Measurements from ENCODE around the gene TIAM2.

Gene TIAM2

DNA sequence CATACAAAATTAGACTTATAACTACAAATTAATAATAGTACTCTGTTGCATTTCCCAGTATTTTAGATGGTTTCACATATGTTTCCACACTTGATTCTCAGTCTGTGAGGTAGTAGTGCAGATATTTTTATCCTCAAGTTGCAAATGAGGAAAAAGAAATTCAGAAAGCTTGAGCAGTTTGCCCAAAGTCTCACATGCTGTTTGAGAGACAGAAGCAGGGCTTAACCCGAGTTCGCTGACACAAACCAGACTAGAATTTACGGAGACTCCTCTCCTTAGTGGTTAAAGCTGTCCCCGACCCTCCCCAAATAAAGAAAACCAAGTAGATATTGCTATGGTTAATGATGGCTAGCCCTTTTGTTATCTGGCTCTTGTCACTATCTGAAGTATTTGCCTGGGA lies 126.2 kb downstream of the TIAM2 start:
- H3K4me3 ChIP-seq (ENCODE audit: low read depth, low read length), result no peak overlapping the region
- no peak for TF ChIP-seq CTCF (IDR thresholded peaks at IDR 0.05; ENCODE audit: low read depth, low read length)

DNA sequence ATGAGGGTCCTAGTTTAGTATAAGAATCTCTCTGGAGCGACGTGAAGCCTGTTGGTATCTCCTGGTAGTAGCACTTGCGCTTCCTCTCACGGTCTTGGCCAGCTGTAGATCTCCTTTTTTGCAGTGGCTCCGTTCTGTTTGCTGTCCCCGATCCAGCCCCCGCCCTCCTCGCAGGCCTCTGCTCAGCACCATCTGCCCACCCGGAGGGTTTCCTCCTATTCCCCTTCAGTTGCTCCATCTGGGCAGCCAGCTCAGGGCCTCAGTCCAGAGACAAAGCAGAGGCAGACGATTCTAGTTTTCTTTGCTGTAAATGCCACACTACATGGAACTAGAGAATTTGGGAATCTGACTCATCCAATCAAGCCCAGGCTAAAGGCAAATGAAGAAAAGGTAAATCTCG lies 126.6 kb downstream of the TIAM2 start:
- H3K4me3 ChIP-seq (ENCODE audit: low read depth, low read length), result no peak overlapping the region
- TF ChIP-seq CTCF (IDR thresholded peaks at IDR 0.05; ENCODE audit: low read depth, low read length), result no peak

GRCh38 chr6:155122199-155122950 lies 127.3 kb downstream of the TIAM2 start:
- no peak for TF ChIP-seq CTCF (IDR thresholded peaks at IDR 0.05; ENCODE audit: low read depth, low read length)

DNA sequence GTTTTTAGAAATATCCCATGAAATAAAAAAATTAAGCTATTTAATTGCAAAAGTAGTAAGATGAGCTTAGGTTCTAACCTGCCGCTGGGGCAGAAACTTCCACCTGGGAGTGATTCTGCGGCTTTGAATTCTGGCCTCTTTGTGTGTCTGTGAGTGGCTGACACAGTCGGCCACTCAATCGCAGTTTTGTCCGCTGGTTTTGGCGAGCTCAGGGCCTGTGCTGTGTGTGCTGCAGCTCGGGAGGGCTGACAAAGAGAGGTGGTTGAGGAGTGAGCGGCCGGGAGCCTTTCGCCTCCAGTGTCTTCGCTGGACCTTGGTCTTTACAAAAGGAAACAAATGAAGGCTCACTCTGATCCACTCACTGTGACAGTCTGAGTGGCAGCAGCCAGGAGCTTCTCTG lies 128.4 kb downstream of the TIAM2 start:
- TF ChIP-seq CTCF (IDR thresholded peaks at IDR 0.05; ENCODE audit: low read depth, low read length), result no peak
- H3K4me3 ChIP-seq (ENCODE audit: low read depth, low read length), result no peak overlapping the region

More at GRCh38 chr6:155122199-155122950, 127.3 kb downstream of the TIAM2 start:
- H3K4me3 ChIP-seq (ENCODE audit: low read depth, low read length), result no peak overlapping the region

- H3K4me3 ChIP-seq (ENCODE audit: low read depth, low read length), result no peak overlapping the region
- TF ChIP-seq CTCF (IDR thresholded peaks at IDR 0.05; ENCODE audit: low read depth, low read length), result no peak
These were observed 130.8 kb downstream of the TIAM2 start for GRCh38 chr6:155125906-155126305.

- no peak overlapping the region for H3K4me3 ChIP-seq (ENCODE audit: low read depth, low read length)
- no peak for TF ChIP-seq CTCF (IDR thresholded peaks at IDR 0.05; ENCODE audit: low read depth, low read length)
These were observed 131.8 kb downstream of the TIAM2 start for GRCh38 chr6:155126727-155127439.

DNA sequence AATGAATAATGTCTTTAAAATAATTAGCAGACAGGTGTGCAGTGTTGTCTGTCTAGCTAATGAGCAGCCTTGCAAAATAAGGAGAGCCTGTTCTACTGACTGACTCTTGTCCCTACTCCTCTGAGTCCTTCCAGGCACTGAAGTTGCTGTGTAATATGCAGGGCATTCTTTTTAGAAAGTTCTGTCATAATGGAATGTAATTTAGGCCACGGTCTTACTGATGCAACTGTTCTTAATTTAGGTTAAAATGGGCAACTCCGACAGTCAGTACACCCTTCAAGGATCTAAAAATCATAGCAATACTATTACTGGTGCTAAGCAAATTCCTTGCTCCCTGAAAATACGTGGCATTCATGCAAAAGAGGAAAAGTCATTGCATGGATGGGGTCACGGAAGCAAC lies 133.9 kb downstream of the TIAM2 start:
- TF ChIP-seq CTCF (IDR thresholded peaks at IDR 0.05; ENCODE audit: low read depth, low read length), result no peak
- no peak overlapping the region for H3K4me3 ChIP-seq (ENCODE audit: low read depth, low read length)

Data from WI38 (cell line).